ENCODE data around the gene SLC3A2. TPM values are rescaled to one million over a fixed set of nuclear protein-coding genes. Genes with fewer than 3 reads are reported as not detected.
A peak's percentile ranks its signal among the peaks of the same experiment; 100 is the strongest.

The SLC3A2 gene
- total and polyA plus RNA-seq, 2 of the 13 experiments (the other 11 are each of a cell fraction or from before 2014, with no cell fraction given): 213 to 226 TPM

- TF ChIP-seq DNMT3B (CRISPR knock-in tag; conservative IDR thresholded peaks at IDR 0.05) (peak; percentile 96), ZKSCAN1 (IDR thresholded peaks at IDR 0.05; ENCODE audit: low read length) (peak; percentile 71; the same call in 1 of the 2 replicates), RCOR2 (CRISPR knock-in tag; IDR thresholded peaks at IDR 0.05) (peak; percentile 78), IKZF5 (CRISPR knock-in tag; IDR thresholded peaks at IDR 0.05) (peak; percentile 99), PRPF4 (IDR thresholded peaks at IDR 0.05; ENCODE audit: low read depth, low read length, poor library complexity, severe bottlenecking) (no peak), ZSCAN12 (CRISPR knock-in tag; IDR thresholded peaks at IDR 0.05) (peak; percentile 75; the same call in 1 of the 2 replicates), ZNF781 (CRISPR knock-in tag; IDR thresholded peaks at IDR 0.05; ENCODE audit: borderline replicate concordance, not compliant biosample characterization) (no peak), KLF11 (CRISPR knock-in tag; IDR thresholded peaks at IDR 0.05) (peak; percentile 98), CENPT (CRISPR knock-in tag; IDR thresholded peaks at IDR 0.05; ENCODE audit: low read depth) (0 out of 2 replicates have a peak, but pooled peaks have one; percentile 58), KDM4B (CRISPR knock-in tag; IDR thresholded peaks at IDR 0.05) (peak; percentile 95), ZNF343 (CRISPR knock-in tag; IDR thresholded peaks at IDR 0.05) (no peak), GABPA (IDR thresholded peaks at IDR 0.05; ENCODE audit: low read depth, low read length) (no peak), GABPA (CRISPR knock-in tag; IDR thresholded peaks at IDR 0.05; ENCODE audit: low read depth) (peak; percentile 70), REXO4 (CRISPR knock-in tag; IDR thresholded peaks at IDR 0.05; ENCODE audit: borderline replicate concordance) (0 out of 2 replicates have a peak, but pooled peaks have one; percentile 70), ZNF737 (CRISPR knock-in tag; IDR thresholded peaks at IDR 0.05; ENCODE audit: borderline replicate concordance) (no peak), ZNF615 (CRISPR knock-in tag; IDR thresholded peaks at IDR 0.05; ENCODE audit: borderline replicate concordance) (peak; percentile 98; the same call in 1 of the 2 replicates)
- TF ChIP-seq, protein P1, sequence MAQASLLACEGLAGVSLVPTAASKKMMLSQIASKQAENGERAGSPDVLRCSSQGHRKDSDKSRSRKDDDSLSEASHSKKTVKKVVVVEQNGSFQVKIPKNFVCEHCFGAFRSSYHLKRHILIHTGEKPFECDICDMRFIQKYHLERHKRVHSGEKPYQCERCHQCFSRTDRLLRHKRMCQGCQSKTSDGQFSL (CRISPR knock-in tag; IDR thresholded peaks at IDR 0.05): peak; percentile 53; the same call in 1 of the 2 replicates
- TF ChIP-seq, protein P2, sequence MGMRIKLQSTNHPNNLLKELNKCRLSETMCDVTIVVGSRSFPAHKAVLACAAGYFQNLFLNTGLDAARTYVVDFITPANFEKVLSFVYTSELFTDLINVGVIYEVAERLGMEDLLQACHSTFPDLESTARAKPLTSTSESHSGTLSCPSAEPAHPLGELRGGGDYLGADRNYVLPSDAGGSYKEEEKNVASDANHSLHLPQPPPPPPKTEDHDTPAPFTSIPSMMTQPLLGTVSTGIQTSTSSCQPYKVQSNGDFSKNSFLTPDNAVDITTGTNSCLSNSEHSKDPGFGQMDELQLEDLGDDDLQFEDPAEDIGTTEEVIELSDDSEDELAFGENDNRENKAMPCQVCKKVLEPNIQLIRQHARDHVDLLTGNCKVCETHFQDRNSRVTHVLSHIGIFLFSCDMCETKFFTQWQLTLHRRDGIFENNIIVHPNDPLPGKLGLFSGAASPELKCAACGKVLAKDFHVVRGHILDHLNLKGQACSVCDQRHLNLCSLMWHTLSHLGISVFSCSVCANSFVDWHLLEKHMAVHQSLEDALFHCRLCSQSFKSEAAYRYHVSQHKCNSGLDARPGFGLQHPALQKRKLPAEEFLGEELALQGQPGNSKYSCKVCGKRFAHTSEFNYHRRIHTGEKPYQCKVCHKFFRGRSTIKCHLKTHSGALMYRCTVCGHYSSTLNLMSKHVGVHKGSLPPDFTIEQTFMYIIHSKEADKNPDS (CRISPR knock-in tag; IDR thresholded peaks at IDR 0.05): no peak
- TF ChIP-seq, protein P3, sequence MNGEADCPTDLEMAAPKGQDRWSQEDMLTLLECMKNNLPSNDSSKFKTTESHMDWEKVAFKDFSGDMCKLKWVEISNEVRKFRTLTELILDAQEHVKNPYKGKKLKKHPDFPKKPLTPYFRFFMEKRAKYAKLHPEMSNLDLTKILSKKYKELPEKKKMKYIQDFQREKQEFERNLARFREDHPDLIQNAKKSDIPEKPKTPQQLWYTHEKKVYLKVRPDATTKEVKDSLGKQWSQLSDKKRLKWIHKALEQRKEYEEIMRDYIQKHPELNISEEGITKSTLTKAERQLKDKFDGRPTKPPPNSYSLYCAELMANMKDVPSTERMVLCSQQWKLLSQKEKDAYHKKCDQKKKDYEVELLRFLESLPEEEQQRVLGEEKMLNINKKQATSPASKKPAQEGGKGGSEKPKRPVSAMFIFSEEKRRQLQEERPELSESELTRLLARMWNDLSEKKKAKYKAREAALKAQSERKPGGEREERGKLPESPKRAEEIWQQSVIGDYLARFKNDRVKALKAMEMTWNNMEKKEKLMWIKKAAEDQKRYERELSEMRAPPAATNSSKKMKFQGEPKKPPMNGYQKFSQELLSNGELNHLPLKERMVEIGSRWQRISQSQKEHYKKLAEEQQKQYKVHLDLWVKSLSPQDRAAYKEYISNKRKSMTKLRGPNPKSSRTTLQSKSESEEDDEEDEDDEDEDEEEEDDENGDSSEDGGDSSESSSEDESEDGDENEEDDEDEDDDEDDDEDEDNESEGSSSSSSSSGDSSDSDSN (CRISPR knock-in tag; IDR thresholded peaks at IDR 0.05): no peak; the same call in 1 of the 2 replicates
- TF ChIP-seq, protein P4, sequence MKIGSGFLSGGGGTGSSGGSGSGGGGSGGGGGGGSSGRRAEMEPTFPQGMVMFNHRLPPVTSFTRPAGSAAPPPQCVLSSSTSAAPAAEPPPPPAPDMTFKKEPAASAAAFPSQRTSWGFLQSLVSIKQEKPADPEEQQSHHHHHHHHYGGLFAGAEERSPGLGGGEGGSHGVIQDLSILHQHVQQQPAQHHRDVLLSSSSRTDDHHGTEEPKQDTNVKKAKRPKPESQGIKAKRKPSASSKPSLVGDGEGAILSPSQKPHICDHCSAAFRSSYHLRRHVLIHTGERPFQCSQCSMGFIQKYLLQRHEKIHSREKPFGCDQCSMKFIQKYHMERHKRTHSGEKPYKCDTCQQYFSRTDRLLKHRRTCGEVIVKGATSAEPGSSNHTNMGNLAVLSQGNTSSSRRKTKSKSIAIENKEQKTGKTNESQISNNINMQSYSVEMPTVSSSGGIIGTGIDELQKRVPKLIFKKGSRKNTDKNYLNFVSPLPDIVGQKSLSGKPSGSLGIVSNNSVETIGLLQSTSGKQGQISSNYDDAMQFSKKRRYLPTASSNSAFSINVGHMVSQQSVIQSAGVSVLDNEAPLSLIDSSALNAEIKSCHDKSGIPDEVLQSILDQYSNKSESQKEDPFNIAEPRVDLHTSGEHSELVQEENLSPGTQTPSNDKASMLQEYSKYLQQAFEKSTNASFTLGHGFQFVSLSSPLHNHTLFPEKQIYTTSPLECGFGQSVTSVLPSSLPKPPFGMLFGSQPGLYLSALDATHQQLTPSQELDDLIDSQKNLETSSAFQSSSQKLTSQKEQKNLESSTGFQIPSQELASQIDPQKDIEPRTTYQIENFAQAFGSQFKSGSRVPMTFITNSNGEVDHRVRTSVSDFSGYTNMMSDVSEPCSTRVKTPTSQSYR (CRISPR knock-in tag; IDR thresholded peaks at IDR 0.05; ENCODE audit: borderline replicate concordance): peak; percentile 73; the same call in 1 of the 2 replicates
Observed at GRCh38 chr11:62841361-62842170, 39.1 kb upstream of the SLC3A2 start (continued).
